NCI-H1048 (cell line): Measurements from ENCODE around the gene BASP1.
"Not testable (repeated sequence)": the region's sequence is repeated elsewhere in the genome, so short reads cannot be mapped to it uniquely, and the experiment has no call there.

Source experiments
- DNase-seq: peaks from one replicate; lab custom pipeline; 2025; lab: John Stamatoyannopoulos, UW

The BASP1 gene

GRCh38 chr5:17319095-17319494 lies 101.7 kb downstream of the BASP1 start:
- not testable (repeated sequence) for DNase-seq

GRCh38 chr5:17325770-17326599 lies 108.6 kb downstream of the BASP1 start:
- no peak for DNase-seq
